Activated CD4-positive, alpha-beta T cell treated with anti-CD3 and anti-CD28 coated beads, Interleukin-10, Interleukin-2, amounts not matched to agents 100 ng/mL and 50 ng/mL, durations not matched to agents 16 hours and 8 hours (primary cell): ENCODE data around the gene MBNL2.
"Not testable (repeated sequence)": the region's sequence is repeated elsewhere in the genome, so short reads cannot be mapped to it uniquely, and the experiment has no call there.

ENCODE experiments used
- DNase-seq: peaks from one replicate; pipeline ENCODE4 v3.0.0-alpha.2; 2020

MBNL2 gene

GRCh38 chr13:97329331-97329730, 107.2 kb downstream of the MBNL2 start:
- DNase-seq: no peak

DNA sequence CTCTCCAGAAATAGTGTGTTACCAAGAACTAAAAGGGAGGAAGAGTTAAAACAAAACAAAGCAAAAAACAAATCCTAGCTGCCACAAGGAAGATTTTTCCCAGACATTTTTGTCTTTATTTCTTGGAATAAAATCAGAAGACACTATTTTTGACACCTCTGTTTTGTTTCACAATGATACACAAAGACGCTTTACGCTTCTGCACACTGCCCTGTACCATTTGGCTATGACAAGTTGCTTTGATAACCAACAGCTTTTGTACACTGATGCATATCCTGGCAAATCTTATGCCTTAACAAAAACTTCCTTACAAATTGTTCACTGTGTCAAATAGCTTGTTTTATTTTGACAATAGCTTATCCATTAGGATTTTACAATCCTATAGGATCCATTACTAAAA, 108.3 kb downstream of the MBNL2 start:
- no peak for DNase-seq

DNA sequence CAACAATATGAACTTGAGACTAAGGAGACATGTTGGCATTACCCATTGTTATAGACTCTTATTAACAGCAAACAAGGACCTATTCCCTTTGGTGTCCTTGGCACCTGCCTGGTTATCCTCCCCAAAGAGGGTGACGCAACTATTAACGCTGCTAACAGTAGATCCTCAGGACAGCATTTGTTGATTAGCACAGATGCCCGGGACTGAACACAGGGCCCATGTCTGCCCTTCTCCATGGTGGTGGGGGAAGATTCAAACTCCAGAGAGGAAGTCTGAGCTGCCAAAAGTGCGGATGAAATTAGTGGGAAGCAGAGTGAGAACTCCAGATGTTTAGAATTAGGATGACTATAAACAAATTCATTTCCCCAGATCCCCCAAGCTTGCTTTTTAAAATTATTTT, 110.6 kb downstream of the MBNL2 start:
- DNase-seq: no peak

- no peak for DNase-seq
Measured at GRCh38 chr13:97333983-97334382, 111.8 kb downstream of the MBNL2 start.

DNA sequence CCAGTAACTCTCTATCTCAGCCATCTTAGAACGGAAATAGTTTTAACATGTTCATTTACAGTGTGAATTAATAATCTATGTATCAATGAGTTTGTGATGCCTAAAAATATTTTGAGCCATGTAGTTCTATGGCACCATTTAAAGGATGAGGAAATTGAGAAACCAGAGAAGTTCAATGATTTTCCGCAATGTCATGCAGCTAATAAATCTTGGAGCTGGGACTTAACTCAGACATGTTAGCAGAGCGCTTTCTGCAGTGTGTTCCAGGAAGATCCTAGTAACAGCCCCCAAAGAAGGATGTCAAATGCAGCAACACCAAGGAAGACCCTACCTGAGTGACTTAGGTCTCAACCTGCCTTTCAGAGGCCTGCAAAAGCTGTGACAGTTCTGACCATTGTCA, 112.6 kb downstream of the MBNL2 start:
- DNase-seq: no peak

DNA sequence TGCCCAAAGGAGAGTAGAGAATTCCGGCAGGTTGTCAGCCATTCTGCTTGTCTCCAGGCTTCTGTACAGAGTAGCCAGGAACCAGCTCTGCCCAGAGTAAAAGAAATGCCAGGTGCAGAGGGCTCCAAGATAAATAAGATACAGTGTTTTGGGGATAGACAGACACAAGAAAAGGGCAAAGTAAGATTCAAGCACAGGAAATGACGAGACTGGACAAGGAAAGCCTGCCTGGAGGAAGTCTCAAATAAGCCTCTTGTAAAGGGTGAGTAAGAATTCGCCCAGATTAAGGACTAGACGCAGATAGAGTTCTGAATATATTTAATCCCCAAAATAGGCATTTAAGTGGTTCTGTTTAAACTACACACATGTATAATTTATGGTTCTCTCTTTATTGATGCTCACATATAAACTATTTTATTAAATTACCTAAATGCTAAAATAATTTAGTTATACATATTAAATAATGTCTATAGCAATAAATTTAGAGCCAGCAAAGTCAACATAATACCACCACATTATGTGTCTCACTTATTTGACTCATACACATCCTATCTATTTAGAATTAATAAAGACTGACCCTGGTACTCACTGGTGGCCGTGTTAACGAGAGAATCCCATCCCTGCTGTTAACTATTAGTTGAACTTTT, 113.5 kb downstream of the MBNL2 start:
- DNase-seq: no peak

GRCh38 chr13:97337985-97338499, 115.9 kb downstream of the MBNL2 start:
- no peak for DNase-seq

DNA sequence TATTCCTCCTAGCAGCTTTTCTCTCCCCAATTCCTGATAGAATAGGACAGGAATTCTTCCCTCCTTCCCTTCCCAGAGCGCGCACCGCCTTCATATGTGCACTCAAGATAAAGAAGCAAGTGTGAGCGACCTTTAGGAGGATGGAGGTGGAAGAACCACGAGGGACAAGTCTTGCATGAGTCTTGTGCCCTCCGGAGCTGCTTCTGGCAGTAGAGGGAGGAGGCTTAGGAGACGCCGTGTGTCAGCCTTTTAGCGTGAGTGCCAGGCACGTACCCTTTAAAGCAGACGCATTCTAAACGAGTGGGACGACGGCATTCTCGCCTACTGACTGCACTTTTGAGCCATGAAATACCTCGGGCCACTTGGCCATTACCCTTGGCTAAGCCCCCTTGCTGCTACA, 116.4 kb downstream of the MBNL2 start:
- no peak for DNase-seq

GRCh38 chr13:97339019-97339987, 117.2 kb downstream of the MBNL2 start:
- no peak for DNase-seq

GRCh38 chr13:97339988-97340749, 118.0 kb downstream of the MBNL2 start:
- peak; percentile 25 for DNase-seq

DNA sequence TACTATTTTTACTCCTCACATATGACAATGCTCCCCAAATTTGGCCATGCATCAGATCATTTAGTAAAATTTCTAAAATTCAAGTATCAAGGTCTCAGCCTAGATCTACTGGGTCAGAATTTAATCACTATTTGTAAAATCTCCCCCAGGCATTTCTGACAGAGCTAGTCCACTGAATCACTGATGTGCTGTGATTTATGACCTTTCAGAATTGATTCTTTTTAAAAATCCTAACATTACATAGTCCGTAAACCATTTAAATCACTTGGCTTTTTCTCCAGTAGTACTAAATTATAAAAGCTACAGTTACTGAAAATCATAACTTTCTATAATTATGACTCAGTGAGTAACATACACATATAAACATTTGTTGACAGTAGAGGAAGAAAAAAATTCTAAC, 119.0 kb downstream of the MBNL2 start:
- DNase-seq: no peak

DNA sequence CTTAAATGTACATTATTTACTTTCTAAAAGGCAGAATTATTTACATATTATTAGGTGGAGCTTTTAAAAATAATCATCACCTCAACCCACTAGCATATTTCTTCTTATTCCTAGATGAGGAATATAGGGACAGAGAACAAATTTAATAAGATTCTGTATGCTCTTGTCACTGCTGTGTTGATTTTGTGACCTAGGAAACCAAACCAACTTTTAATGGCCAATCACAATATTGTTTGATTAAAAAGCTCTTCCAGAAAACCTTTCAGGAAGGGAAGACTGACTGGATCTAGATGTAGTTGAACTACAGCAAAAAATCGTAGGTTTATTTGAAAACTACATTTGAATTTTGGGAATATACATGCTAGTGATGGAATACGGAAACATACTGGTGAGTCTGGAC, 120.0 kb downstream of the MBNL2 start:
- DNase-seq: no peak

GRCh38 chr13:97342936-97343335, 120.8 kb downstream of the MBNL2 start:
- DNase-seq: no peak

DNA sequence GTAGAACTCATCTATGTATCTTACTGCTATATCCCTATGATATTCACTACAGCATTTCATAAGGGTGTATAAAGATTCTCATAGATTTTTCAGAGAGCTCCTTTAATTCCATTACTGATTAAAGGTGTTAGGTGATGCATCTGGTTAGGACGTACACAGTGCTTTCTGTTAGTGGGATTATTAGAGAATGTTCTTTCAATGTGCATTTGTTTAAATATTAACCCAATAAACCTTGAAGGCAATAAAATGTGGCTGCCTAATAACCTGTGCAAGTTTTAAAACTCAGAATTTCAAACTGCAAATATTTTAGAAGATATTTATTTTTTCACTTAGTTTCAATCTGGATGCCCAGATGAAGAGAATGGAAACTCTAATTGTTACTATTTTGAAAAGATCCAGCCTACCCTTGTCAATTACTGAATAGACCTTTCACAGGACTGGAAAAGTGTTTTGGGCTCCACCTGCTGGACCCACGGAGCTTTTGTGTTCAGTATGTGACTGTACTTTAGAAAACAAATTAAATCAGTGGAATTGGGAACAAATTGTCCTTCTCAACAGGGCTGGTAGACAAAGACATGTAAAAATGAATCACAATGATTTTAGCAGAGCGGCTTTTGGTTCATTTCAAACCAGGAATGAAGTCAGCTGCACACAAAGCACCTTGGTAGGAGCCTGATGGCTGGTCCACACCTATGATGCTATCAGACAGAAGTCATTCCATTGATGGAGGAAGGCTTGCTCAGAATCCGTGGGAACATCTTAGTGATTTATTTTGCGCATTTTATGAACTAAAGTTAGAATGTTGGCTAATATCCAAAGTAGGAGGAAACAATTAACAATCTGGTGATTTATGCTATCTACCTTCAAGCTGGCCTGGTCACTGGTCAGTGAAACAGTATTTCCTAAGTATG, 122.4 kb downstream of the MBNL2 start:
- peak; percentile 65 for DNase-seq

- DNase-seq: no peak
Measured at GRCh38 chr13:97346097-97346496, 124.0 kb downstream of the MBNL2 start.

DNA sequence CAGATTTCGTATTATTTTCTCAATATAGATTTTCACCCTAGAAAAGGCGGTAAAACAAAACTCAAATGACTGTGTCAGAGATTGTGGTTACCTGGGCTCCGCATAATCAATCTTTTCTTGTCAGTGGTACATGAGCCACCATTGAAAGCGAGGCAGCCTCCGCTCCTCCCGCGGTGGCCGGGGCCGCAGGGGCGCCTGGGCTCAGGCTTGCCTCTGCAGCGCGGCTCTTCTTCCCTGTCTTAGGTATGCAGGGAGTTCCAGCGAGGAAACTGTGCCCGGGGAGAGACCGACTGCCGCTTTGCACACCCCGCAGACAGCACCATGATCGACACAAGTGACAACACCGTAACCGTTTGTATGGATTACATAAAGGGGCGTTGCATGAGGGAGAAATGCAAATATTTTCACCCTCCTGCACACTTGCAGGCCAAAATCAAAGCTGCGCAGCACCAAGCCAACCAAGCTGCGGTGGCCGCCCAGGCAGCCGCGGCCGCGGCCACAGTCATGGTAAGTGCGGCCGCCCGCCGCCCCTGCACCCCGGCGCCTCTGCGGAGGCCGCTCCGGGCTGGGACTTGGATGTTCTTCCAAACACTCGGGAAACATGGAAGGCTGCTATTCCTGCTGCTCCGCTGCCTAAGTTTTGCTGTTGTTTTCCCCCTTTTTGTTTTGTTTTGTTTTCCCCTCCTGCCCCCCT, 124.6 kb downstream of the MBNL2 start:
- DNase-seq: no peak

DNA sequence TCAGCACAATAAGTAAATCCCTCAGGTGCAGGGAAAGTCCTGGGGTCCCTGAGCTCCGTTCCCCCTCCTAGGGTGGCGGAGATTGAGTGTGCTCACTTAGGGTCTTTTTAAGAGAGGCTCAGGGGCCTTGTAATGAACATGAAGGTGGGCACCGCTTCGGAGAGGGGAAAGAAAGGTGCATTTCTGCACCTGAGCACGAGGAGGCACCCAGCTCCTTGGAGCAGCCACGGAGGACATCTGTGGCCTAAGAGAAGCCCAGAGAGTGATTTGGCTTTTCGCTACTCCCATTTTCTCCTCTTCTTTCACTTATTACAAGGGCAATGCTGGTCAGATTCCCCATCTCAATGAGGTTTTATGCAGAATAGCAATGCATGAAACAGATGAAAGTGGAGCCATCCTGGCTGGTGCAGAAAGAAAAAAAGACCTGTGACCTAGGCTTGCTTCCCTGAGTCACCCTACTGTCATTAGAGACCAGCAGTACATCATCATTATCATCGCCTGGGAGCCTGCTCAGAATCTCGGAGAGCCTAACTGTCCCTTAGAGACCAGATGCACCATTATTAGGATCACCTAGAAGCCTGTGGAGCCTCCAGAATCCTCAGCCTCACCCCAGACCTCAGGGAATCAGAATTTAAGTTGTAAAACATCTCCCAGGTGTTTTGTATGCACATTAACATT, 125.3 kb downstream of the MBNL2 start:
- no peak for DNase-seq

GRCh38 chr13:97348569-97349100, 126.5 kb downstream of the MBNL2 start:
- no peak for DNase-seq

DNA sequence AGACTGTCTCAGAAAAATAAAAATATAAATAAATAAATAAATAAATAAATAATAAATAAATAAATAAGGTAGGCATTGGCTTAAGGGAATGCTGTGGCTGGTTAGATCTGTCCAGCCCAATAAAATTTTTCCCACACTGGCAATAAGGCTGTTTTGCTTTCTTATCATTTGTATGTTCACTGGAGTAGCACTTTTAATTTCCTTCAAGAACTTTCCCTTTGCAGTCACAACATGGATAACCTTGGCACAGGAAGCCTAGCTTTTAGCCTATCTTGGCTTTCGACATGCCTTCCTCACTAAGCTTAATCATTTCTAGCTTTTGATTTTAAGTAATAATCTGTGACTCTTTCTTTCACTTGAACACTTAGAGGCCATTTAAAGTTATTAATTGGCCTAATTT, 129.9 kb downstream of the MBNL2 start:
- DNase-seq: not testable (repeated sequence)

- no peak for DNase-seq
Measured at GRCh38 chr13:97352815-97353214, 130.7 kb downstream of the MBNL2 start.
